Left kidney (tissue), 2 donors: ENCODE results near the gene AGR2. TPM values are rescaled to one million over a fixed set of nuclear protein-coding genes. Genes with fewer than 3 reads are reported as not detected.

ENCODE experiments used
- DNase-seq: peaks from one replicate; pipeline ENCODE4 v3.0.0-alpha.2; 2013
- polyA plus RNA-seq: library from polyadenylated mRNA; unstranded; fragments of 120-200 nt; gene quantifications from one replicate; pipeline ENCODE4 v1.2.1, GENCODE V29; 2013; ENCODE audit not compliant: insufficient read length

AGR2 gene
- polyA plus RNA-seq, 1 donor = 60.8 TPM

GRCh38 chr7:16815001-16815400 is 10.2 kb upstream of the AGR2 start:
- no peak for DNase-seq

- DNase-seq = no peak
Measured at GRCh38 chr7:16813232-16813616, 8.4 kb upstream of the AGR2 start.

- no peak for DNase-seq
Measured at GRCh38 chr7:16812542-16813231, 7.9 kb upstream of the AGR2 start.

- DNase-seq = no peak
Measured at GRCh38 chr7:16811551-16811950, 6.8 kb upstream of the AGR2 start.

- DNase-seq = no peak
Measured at GRCh38 chr7:16810573-16810972, 5.8 kb upstream of the AGR2 start.

GRCh38 chr7:16810112-16810511 is 5.3 kb upstream of the AGR2 start:
- DNase-seq = no peak

GRCh38 chr7:16805441-16805840 is 642 bp upstream of the AGR2 start:
- no peak for DNase-seq

- DNase-seq = no peak
Measured at GRCh38 chr7:16803881-16804673, 722 bp downstream of the AGR2 start.

GRCh38 chr7:16803125-16803524 is 1.7 kb downstream of the AGR2 start:
- DNase-seq = no peak

GRCh38 chr7:16801579-16801978 is 3.2 kb downstream of the AGR2 start:
- DNase-seq = no peak

GRCh38 chr7:16801111-16801542 is 3.7 kb downstream of the AGR2 start:
- peak; percentile 39 for DNase-seq

GRCh38 chr7:16795624-16796023 is 9.2 kb downstream of the AGR2 start:
- DNase-seq = no peak

GRCh38 chr7:16794986-16795385 is 9.8 kb downstream of the AGR2 start:
- DNase-seq = no peak

- DNase-seq = no peak
Measured at GRCh38 chr7:16791905-16792698, 12.7 kb downstream of the AGR2 start.

GRCh38 chr7:16791071-16791470 is 13.7 kb downstream of the AGR2 start:
- no peak for DNase-seq

GRCh38 chr7:16787127-16787526 is 17.7 kb downstream of the AGR2 start:
- DNase-seq = no peak

GRCh38 chr7:16786257-16786656 is 18.5 kb downstream of the AGR2 start:
- no peak for DNase-seq

- no peak for DNase-seq
Measured at GRCh38 chr7:16785846-16786245, 19.0 kb downstream of the AGR2 start.

- DNase-seq = no peak
Measured at GRCh38 chr7:16785321-16785720, 19.5 kb downstream of the AGR2 start.

- no peak for DNase-seq
Measured at GRCh38 chr7:16780596-16780995, 24.2 kb downstream of the AGR2 start.

- DNase-seq = no peak
Measured at GRCh38 chr7:16779051-16779450, 25.7 kb downstream of the AGR2 start.

GRCh38 chr7:16778476-16778875 is 26.3 kb downstream of the AGR2 start:
- DNase-seq = no peak

GRCh38 chr7:16776053-16776452 is 28.7 kb downstream of the AGR2 start:
- DNase-seq = no peak
